ENCODE measurements around the gene IRAK1BP1. TPM values are rescaled to one million over a fixed set of nuclear protein-coding genes. Genes with fewer than 3 reads are reported as not detected.

IRAK1BP1 gene
- total and polyA plus RNA-seq, 9 of the 15 experiments (the other 6 are each of a cell fraction or from before 2014, with no cell fraction given): 1.8 to 3.7 (median 2.1) TPM

DNA sequence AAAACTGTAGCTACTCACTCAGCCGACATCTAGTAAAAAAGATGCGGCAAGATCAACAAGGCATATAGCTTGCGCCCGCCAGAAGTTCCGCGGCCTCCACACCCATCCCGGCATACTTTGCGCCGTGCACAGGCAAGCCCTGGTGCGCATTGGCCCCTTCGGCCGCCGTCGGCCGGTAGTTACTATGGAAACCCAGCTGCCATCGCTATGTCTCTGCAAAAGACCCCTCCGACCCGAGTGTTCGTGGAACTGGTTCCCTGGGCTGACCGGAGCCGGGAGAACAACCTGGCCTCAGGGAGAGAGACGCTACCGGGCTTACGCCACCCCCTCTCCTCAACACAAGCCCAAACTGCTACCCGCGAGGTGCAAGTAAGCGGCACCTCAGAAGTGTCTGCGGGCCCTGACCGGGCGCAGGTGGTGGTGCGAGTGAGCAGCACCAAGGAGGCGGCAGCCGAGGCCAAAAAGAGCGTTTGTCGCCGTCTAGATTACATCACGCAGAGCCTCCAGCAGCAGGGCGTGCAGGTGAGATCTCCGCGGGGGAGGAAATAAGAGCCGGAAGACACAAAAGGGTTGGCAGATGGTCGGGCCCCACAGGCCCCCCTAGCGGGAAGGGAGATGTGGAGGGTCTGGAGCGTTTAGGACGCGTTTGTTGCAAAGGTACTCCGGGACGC is at the start of gene IRAK1BP1 (continued):
- no peak for TF ChIP-seq ZC3H4 (CRISPR knock-in tag; IDR thresholded peaks at IDR 0.05; ENCODE audit: borderline replicate concordance)
- TF ChIP-seq ZNF77 (CRISPR knock-in tag; IDR thresholded peaks at IDR 0.05): no peak
- no peak for TF ChIP-seq SRSF1 (IDR thresholded peaks at IDR 0.05; ENCODE audit: low read depth, low read length)
- TF ChIP-seq PHF20 (IDR thresholded peaks at IDR 0.05; ENCODE audit: partially characterized antibody): peak; percentile 8
- TF ChIP-seq, protein P1, sequence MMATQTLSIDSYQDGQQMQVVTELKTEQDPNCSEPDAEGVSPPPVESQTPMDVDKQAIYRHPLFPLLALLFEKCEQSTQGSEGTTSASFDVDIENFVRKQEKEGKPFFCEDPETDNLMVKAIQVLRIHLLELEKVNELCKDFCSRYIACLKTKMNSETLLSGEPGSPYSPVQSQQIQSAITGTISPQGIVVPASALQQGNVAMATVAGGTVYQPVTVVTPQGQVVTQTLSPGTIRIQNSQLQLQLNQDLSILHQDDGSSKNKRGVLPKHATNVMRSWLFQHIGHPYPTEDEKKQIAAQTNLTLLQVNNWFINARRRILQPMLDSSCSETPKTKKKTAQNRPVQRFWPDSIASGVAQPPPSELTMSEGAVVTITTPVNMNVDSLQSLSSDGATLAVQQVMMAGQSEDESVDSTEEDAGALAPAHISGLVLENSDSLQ (IDR thresholded peaks at IDR 0.05): no peak
- TF ChIP-seq E2F8 (IDR thresholded peaks at IDR 0.05; ENCODE audit: low read depth, partially characterized antibody): no peak
- peak; percentile 32 for TF ChIP-seq RBBP5 (IDR thresholded peaks at IDR 0.05; ENCODE audit: borderline replicate concordance, insufficient read depth, low read length, poor library complexity, severe bottlenecking)
- no peak for TF ChIP-seq CBX5 (IDR thresholded peaks at IDR 0.05; ENCODE audit: borderline replicate concordance, low read depth)
- 0 out of 2 replicates have a peak, but pooled peaks have one; percentile 14 for TF ChIP-seq JUND (IDR thresholded peaks at IDR 0.05; ENCODE audit: borderline replicate concordance, low read depth, low read length)
- TF ChIP-seq JUND (tag; IDR thresholded peaks at IDR 0.05; ENCODE audit: borderline replicate concordance, low read depth, low read length): no peak
- no peak for TF ChIP-seq ZNF512 (tag; IDR thresholded peaks at IDR 0.05)
- no peak; a peak in 1 of 4 replicates for TF ChIP-seq FOXK2 (conservative IDR thresholded peaks at IDR 0.05 in 1 of 2, IDR thresholded peaks at IDR 0.05 in 1 of 2; ENCODE audit: low read depth in 2 of 2)
- TF ChIP-seq ZNF174 (CRISPR knock-in tag; IDR thresholded peaks at IDR 0.05): no peak
- no peak for TF ChIP-seq NFRKB (IDR thresholded peaks at IDR 0.05; ENCODE audit: low read depth)
- no peak for TF ChIP-seq KDM1A (IDR thresholded peaks at IDR 0.05)
- TF ChIP-seq LEF1 (IDR thresholded peaks at IDR 0.05): no peak
- TF ChIP-seq, protein P2, sequence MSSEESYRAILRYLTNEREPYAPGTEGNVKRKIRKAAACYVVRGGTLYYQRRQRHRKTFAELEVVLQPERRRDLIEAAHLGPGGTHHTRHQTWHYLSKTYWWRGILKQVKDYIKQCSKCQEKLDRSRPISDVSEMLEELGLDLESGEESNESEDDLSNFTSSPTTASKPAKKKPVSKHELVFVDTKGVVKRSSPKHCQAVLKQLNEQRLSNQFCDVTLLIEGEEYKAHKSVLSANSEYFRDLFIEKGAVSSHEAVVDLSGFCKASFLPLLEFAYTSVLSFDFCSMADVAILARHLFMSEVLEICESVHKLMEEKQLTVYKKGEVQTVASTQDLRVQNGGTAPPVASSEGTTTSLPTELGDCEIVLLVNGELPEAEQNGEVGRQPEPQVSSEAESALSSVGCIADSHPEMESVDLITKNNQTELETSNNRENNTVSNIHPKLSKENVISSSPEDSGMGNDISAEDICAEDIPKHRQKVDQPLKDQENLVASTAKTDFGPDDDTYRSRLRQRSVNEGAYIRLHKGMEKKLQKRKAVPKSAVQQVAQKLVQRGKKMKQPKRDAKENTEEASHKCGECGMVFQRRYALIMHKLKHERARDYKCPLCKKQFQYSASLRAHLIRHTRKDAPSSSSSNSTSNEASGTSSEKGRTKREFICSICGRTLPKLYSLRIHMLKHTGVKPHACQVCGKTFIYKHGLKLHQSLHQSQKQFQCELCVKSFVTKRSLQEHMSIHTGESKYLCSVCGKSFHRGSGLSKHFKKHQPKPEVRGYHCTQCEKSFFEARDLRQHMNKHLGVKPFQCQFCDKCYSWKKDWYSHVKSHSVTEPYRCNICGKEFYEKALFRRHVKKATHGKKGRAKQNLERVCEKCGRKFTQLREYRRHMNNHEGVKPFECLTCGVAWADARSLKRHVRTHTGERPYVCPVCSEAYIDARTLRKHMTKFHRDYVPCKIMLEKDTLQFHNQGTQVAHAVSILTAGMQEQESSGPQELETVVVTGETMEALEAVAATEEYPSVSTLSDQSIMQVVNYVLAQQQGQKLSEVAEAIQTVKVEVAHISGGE (CRISPR knock-in tag; IDR thresholded peaks at IDR 0.05): peak in 1 of 3 experiments; percentile 35; a peak in 1 of 6 replicates
- no peak for TF ChIP-seq ZNF347 (CRISPR knock-in tag; IDR thresholded peaks at IDR 0.05; ENCODE audit: low read depth)
- TF ChIP-seq TGIF2 (CRISPR knock-in tag; IDR thresholded peaks at IDR 0.05): no peak
- TF ChIP-seq ZFPM2 (CRISPR knock-in tag; IDR thresholded peaks at IDR 0.05): no peak

Measured in K562 (cell line).